Thoracic aorta (tissue), 2 donors: ENCODE results near the gene ABCC9. TPM values are rescaled to one million over a fixed set of nuclear protein-coding genes. Genes with fewer than 3 reads are reported as not detected.

ENCODE experiments used
- ATAC-seq: fragments of 150-250 bp; one replicate; pipeline ENCODE4 v1.8.0; 2017; ENCODE audit warnings: low read depth; ENCODE audit not compliant: insufficient number of reproducible peaks, low FRiP score
- DNase-seq: peaks from one replicate; pipeline ENCODE4 v3.0.0-alpha.2; 2020; ENCODE audit warnings: low spot score
- H3K27ac ChIP-seq, 2 donors: fragments of 200-600 bp; sonication (generic); 1 replicate in 1 of 2; 2 replicates in 1 of 2; pipeline ENCODE4 v1.5.1; 2016; ENCODE audit warnings: mild to moderate bottlenecking in 2 of 2, moderate library complexity in 2 of 2
- H3K27me3 ChIP-seq: fragments of 200-600 bp; sonication (generic); replicated peaks from 2 replicates; pipeline ENCODE4 v1.6.0; 2016; ENCODE audit warnings: mild to moderate bottlenecking; ENCODE audit not compliant: insufficient read depth
- H3K36me3 ChIP-seq: fragments of 200-600 bp; sonication (generic); one replicate; pipeline ENCODE4 v1.5.1; 2016
- H3K4me1 ChIP-seq, 2 donors: fragments of 200-600 bp; sonication (generic); 1 replicate in 1 of 2; 2 replicates in 1 of 2; pipeline versions ENCODE4 v1.5.1 to v1.6.0; 2016; ENCODE audit warnings: low read depth in 2 of 2, mild to moderate bottlenecking in 1 of 2; ENCODE audit not compliant: control insufficient read depth in 1 of 2
- H3K4me3 ChIP-seq: fragments of 200-600 bp; sonication (generic); 2 replicates; pipeline ENCODE4 v1.5.1; 2016; ENCODE audit warnings: mild to moderate bottlenecking
- H3K9me3 ChIP-seq: fragments of 200-600 bp; sonication (generic); 2 replicates; pipeline ENCODE4 v1.5.1; 2016
- CTCF ChIP-seq: fragments of 200-600 bp; sonication (generic); IDR thresholded peaks from one replicate; pipeline ENCODE4 v1.5.1; 2019; ENCODE audit warnings: antibody characterized with exemption
- total RNA-seq, 2 donors: library from RNA; depleted of rRNA; stranded (reverse); fragments of >200 nt; gene quantifications; one replicate each; pipeline versions ENCODE4 v1.1.0 to v1.2.3, GENCODE V29; 2016

Gene ABCC9
- total RNA-seq, 2 donors from 2014 or later, result 19.6 to 42.6 TPM

GRCh38 chr12:21949036-21949435, 7.8 kb upstream of the ABCC9 start:
- ATAC-seq (no peak), DNase-seq (no peak)
- Histone ChIP-seq H3K4me3 (no peak overlapping the region), H3K27ac (no peak overlapping the region), H3K9me3 (peaks cover 18% of the 10 kb centered on the region), H3K4me1 (no peaks in the 10 kb centered on the region), H3K27me3 (no peaks in the 10 kb centered on the region), H3K36me3 (no peaks in the 10 kb centered on the region)
- TF ChIP-seq CTCF, result no peak

GRCh38 chr12:21946983-21947382, 5.8 kb upstream of the ABCC9 start:
- ATAC-seq (no peak), DNase-seq (no peak)
- no peak for TF ChIP-seq CTCF
- Histone ChIP-seq H3K9me3 (peaks cover 18% of the 10 kb centered on the region), H3K4me3 (no peak overlapping the region), H3K4me1 (no peaks in the 10 kb centered on the region), H3K27me3 (no peaks in the 10 kb centered on the region), H3K27ac (no peak overlapping the region), H3K36me3 (no peaks in the 10 kb centered on the region)

- Histone ChIP-seq H3K36me3 (no peaks in the 10 kb centered on the region), H3K4me3 (no peak overlapping the region), H3K27me3 (no peaks in the 10 kb centered on the region), H3K9me3 (peaks cover 10% of the 10 kb centered on the region), H3K27ac (no peak overlapping the region), H3K4me1 (no peaks in the 10 kb centered on the region)
- DNase-seq, result no peak
- TF ChIP-seq CTCF, result no peak
- ATAC-seq, result no peak
Measured at GRCh38 chr12:21945002-21945401, 3.8 kb upstream of the ABCC9 start.

- Histone ChIP-seq H3K27ac (peak overlapping the region; percentile 77 to 80), H3K27me3 (no peaks in the 10 kb centered on the region)
- no peak for TF ChIP-seq CTCF
Measured at GRCh38 chr12:21942377-21942703, 1.1 kb upstream of the ABCC9 start.

GRCh38 chr12:21941506-21942376, 515 bp upstream of the ABCC9 start:
- Histone ChIP-seq H3K4me1 (peaks cover 4 to 16% of the 10 kb centered on the region in 2 donors), H3K9me3 (peaks cover 7% of the 10 kb centered on the region), H3K4me3 (peak overlapping the region; percentile 79), H3K27me3 (no peaks in the 10 kb centered on the region), H3K36me3 (no peaks in the 10 kb centered on the region), H3K27ac (peak overlapping the region; percentile 77 to 80)
- peak; percentile 8 for ATAC-seq
- no peak for DNase-seq
- peak; percentile 60 for TF ChIP-seq CTCF

More at GRCh38 chr12:21942377-21942703, 1.1 kb upstream of the ABCC9 start:
- no peaks in the 10 kb centered on the region for H3K36me3 ChIP-seq
- ATAC-seq (no peak), DNase-seq (no peak)
- peaks cover 10% of the 10 kb centered on the region for H3K9me3 ChIP-seq
- peak overlapping the region; percentile 79 for H3K4me3 ChIP-seq
- peaks cover 4 to 16% of the 10 kb centered on the region in 2 donors for H3K4me1 ChIP-seq
